GM12878 (cell line): Measurements from ENCODE around the gene IL34. TPM values are rescaled to one million over a fixed set of nuclear protein-coding genes. Genes with fewer than 3 reads are reported as not detected.

Experiments
- ATAC-seq: fragments of 200-7000 bp; cut with Tn5 transposase; 3 replicates; pipeline ENCODE4 v1.9.1; 2020; ENCODE audit warnings: mild to moderate bottlenecking, moderate library complexity
- BruUV-seq: library from RNA; stranded (reverse); fragments of 400-500 nt; replicated peaks from 2 replicates; lab custom pipeline; 2021; lab: Mats Ljungman, UMichigan
- CTCF ChIA-PET: fragments of 300-600 bp; sonication (Branson Sonifier 250); formaldehyde crosslinking; extraction: SDS; loops from one replicate; lab custom pipeline; 2021; ENCODE audit warnings: inconsistent platforms; lab: Yijun Ruan, JAX
- POLR2A ChIA-PET: fragments of 350-600 bp; formaldehyde crosslinking; extraction: SDS; loops from one replicate; lab custom pipeline; 2021; ENCODE audit warnings: inconsistent platforms; lab: Charles Lee
- RAD21 ChIA-PET: fragments of 300-600 bp; sonication (Branson Sonifier 250); formaldehyde crosslinking; loops from one replicate; lab custom pipeline; 2023; ENCODE audit warnings: antibody characterized with exemption; ENCODE audit not compliant: unreplicated experiment; lab: Charles Lee
- SMC1A ChIA-PET: fragments of 300-600 bp; sonication (Branson Sonifier 250); formaldehyde crosslinking; loops from one replicate; lab custom pipeline; 2023; ENCODE audit not compliant: unreplicated experiment, uncharacterized antibody; lab: Charles Lee
- DNase-seq: peaks from one replicate; pipeline ENCODE4 v3.0.0-alpha.2; 2011; ENCODE audit warnings: low read depth, low spot score
- FAIRE-seq: peaks from 3 replicates; lab custom pipeline; 2011; peaks lifted over from hg19 to GRCh38; lab: Jason Lieb, UNC
- H2AFZ ChIP-seq: 2 replicates; pipeline ENCODE4 v1.6.0; 2011; ENCODE audit warnings: low read depth, low read length, control low read depth; ENCODE audit not compliant: control insufficient read depth
- H3K27ac ChIP-seq: 2 replicates; pipeline ENCODE4 v1.5.1; 2011; ENCODE audit warnings: control low read depth; ENCODE audit not compliant: control insufficient read depth, insufficient read depth
- H3K27me3 ChIP-seq, 2 experiments: replicated peaks in 1 of 2; 2 replicates each; pipeline versions ENCODE4 v1.6.0 to v1.6.1; 2011; ENCODE audit warnings: low read length in 1 of 2; ENCODE audit not compliant: control insufficient read depth in 2 of 2, insufficient read depth in 2 of 2
- H3K36me3 ChIP-seq, 2 experiments: 2 replicates each; pipeline ENCODE4 v1.5.1; 2011; ENCODE audit warnings: low read length in 1 of 2; ENCODE audit not compliant: control insufficient read depth in 2 of 2, insufficient read depth in 2 of 2
- H3K4me1 ChIP-seq: 2 replicates; pipeline ENCODE4 v1.6.1; 2011; ENCODE audit warnings: mild to moderate bottlenecking, low read length, moderate library complexity, mixed read lengths; ENCODE audit not compliant: control insufficient read depth, insufficient read depth
- H3K4me2 ChIP-seq: 2 replicates; pipeline ENCODE4 v1.6.0; 2011; ENCODE audit warnings: control low read depth; ENCODE audit not compliant: control insufficient read depth, insufficient read depth
- H3K4me3 ChIP-seq: fragments of 200-600 bp; sonication (generic); 2 replicates; pipeline ENCODE4 v1.5.1; 2016
- H3K79me2 ChIP-seq: 2 replicates; pipeline ENCODE4 v1.6.0; 2011; ENCODE audit warnings: low read length; ENCODE audit not compliant: control insufficient read depth, insufficient read depth
- H3K9ac ChIP-seq: 2 replicates; pipeline ENCODE4 v1.8.0; 2011; ENCODE audit warnings: low read length, control low read depth, mixed read lengths; ENCODE audit not compliant: control insufficient read depth, insufficient read depth
- H3K9me3 ChIP-seq: replicated peaks from 3 replicates; pipeline ENCODE4 v1.5.1; 2011; ENCODE audit warnings: mild to moderate bottlenecking, low read length; ENCODE audit not compliant: control insufficient read depth, insufficient read depth
- H4K20me1 ChIP-seq: 2 replicates; pipeline ENCODE4 v1.6.0; 2011; ENCODE audit not compliant: control insufficient read depth, insufficient read depth
- ATF7 ChIP-seq: fragments of 450-650 bp; IDR thresholded peaks from 2 replicates; pipeline ENCODE4 v1.6.1; 2016; ENCODE audit warnings: low read depth, mild to moderate bottlenecking
- CHD1 ChIP-seq: IDR thresholded peaks from 2 replicates; pipeline ENCODE4 v1.6.1; 2012; ENCODE audit warnings: low read depth, low read length, improper control_type of control experiment
- CREM ChIP-seq: IDR thresholded peaks from 2 replicates; pipeline ENCODE4 v1.6.1; 2014; ENCODE audit warnings: antibody characterized with exemption, low read depth
- EP300 ChIP-seq, 2 experiments: fragments of 150-350 bp in 1 of 2; IDR thresholded peaks; 2 replicates each; pipeline ENCODE4 v1.6.1; 2011 to 2012; ENCODE audit warnings: low read depth in 2 of 2, low read length in 2 of 2, borderline replicate concordance in 1 of 2, improper control_type of control experiment in 1 of 2, inconsistent platforms in 1 of 2; ENCODE audit not compliant: control insufficient read depth in 1 of 2
- IKZF1 ChIP-seq: fragments of 450-650 bp; conservative IDR thresholded peaks from 2 replicates; pipeline ENCODE4 v1.6.1; 2017; ENCODE audit warnings: antibody characterized with exemption, mild to moderate bottlenecking
- KLF5 ChIP-seq: fragments of 450-650 bp; IDR thresholded peaks from 2 replicates; pipeline ENCODE4 v1.6.1; 2014; ENCODE audit warnings: mild to moderate bottlenecking; ENCODE audit not compliant: partially characterized antibody
- MEF2A ChIP-seq: IDR thresholded peaks from 2 replicates; pipeline ENCODE4 v1.6.1; 2011; ENCODE audit warnings: low read depth, mild to moderate bottlenecking, low read length, moderate library complexity; ENCODE audit not compliant: insufficient read depth
- PAX8 ChIP-seq: fragments of 450-650 bp; IDR thresholded peaks from 2 replicates; pipeline ENCODE4 v1.6.1; 2017; ENCODE audit warnings: mild to moderate bottlenecking, moderate library complexity
- SIN3A ChIP-seq: IDR thresholded peaks from 2 replicates; pipeline ENCODE4 v1.6.1; 2012; ENCODE audit warnings: low read depth, low read length, improper control_type of control experiment
- WGBS: methylation state at CpG from one replicate; pipeline ENCODE4 v1.1.6; 2016; ENCODE audit warnings: low lambda C conversion rate; ENCODE audit not compliant: insufficient replicate concordance, insufficient coverage; ENCODE audit errors: missing lambda C conversion rate; 5-methylcytosine and 5-hydroxymethylcytosine counted together
- in situ Hi-C: fragments of 300-500 bp; cut with MboI; formaldehyde crosslinking; loops from 9 replicates; pipeline ENCODE4 v1.14.3; 2018; ENCODE audit warnings: mixed read lengths
- intact Hi-C: fragments of 100-400 bp; cut with micrococcal nuclease; formaldehyde crosslinking; loops from one replicate; pipeline ENCODE4 v1.14.2; 2022; ENCODE audit not compliant: unreplicated experiment
- polyA plus RNA-seq, 11 experiments: library from polyadenylated mRNA; depleted of rRNA in 4 of 11; unstranded in 6 of 11; stranded (reverse) in 5 of 11; fragments of >200 nt; fragmentation: Nextera tagmentation in 4 of 11; fragmentation: Illumina TruSeq in 1 of 11; extraction: Ambion mirVana in 4 of 11; extraction: Trizol in 1 of 11; gene quantifications; 1 replicate in 1 of 11; 2 replicates in 10 of 11; pipeline versions ENCODE4 v1.2.1 to v1.2.3, GENCODE V29; 2011 to 2016; ENCODE audit warnings: inconsistent platforms in 2 of 11, missing spikeins in 2 of 11, low read depth in 1 of 11
- total RNA-seq, 4 experiments: library from RNA; depleted of rRNA in 3 of 4; stranded (reverse); fragments of >200 nt in 3 of 4; fragmentation: Illumina TruSeq in 1 of 4; extraction: Trizol in 1 of 4; gene quantifications; 2 replicates each; pipeline versions ENCODE4 v1.2.1 to v1.2.3, GENCODE V29; 2013 to 2021
- TF ChIP-seq, protein P1 (sequence below): IDR thresholded peaks from 2 replicates; pipeline ENCODE4 v1.6.1; 2012; ENCODE audit warnings: improper control_type of control experiment, low read depth, low read length; ENCODE audit not compliant: insufficient replicate concordance
- TF ChIP-seq, protein P2 (sequence below): fragments of 450-650 bp; formaldehyde crosslinking; IDR thresholded peaks from 2 replicates; pipeline ENCODE4 v1.4.0; 2020; ENCODE audit warnings: mild to moderate bottlenecking, moderate library complexity
- TF ChIP-seq, protein P3 (sequence below): fragments of 150-350 bp; IDR thresholded peaks from 2 replicates; pipeline ENCODE4 v1.6.1; 2014; ENCODE audit warnings: mild to moderate bottlenecking, low read depth, low read length

The IL34 gene
- total and polyA plus RNA-seq, 10 of the 15 experiments (the other 5 are each of a cell fraction or from before 2014, with no cell fraction given): 0.27 to 0.40 TPM; not detected in 8

GRCh38 chr16:70611785-70612303, 34.5 kb upstream of the IL34 start:
- no peaks in the 10 kb centered on the region for H3K36me3 ChIP-seq
- no peak overlapping the region for H3K27ac ChIP-seq
- WGBS: 13% methylated on average over 4 of the region's 4 CpGs
- H3K9me3 ChIP-seq: no peaks in the 10 kb centered on the region
- ATAC-seq (no peak), FAIRE-seq (no peak), DNase-seq (no peak)
- in situ Hi-C loops (no loop called here), intact Hi-C loops (no loop called here)
- H3K79me2 ChIP-seq: no peaks in the 10 kb centered on the region
- no peaks in the 10 kb centered on the region for H3K4me1 ChIP-seq
- RAD21 ChIA-PET: no interaction called here
- CTCF ChIA-PET: no interaction called here
- H3K27me3 ChIP-seq: no peaks in the 10 kb centered on the region; a peak in 1 of 4 replicates
- BruUV-seq: no TSS peak
- H3K9ac ChIP-seq: no peak overlapping the region
- no peak overlapping the region for H2AFZ ChIP-seq
- H3K4me2 ChIP-seq: no peak overlapping the region
- no peak overlapping the region for H3K4me3 ChIP-seq
- H4K20me1 ChIP-seq: no peaks in the 10 kb centered on the region
- SMC1A ChIA-PET: interaction anchor here (1.0 kb wide), 1 partner anchor 42 kb away, joined by 3 read pairs; no protein-coding TSS in a partner anchor
- POLR2A ChIA-PET: no interaction called here
- no peak for TF ChIP-seq EP300 (IDR thresholded peaks at IDR 0.05; ENCODE audit: borderline replicate concordance in 1 of 2, control insufficient read depth in 1 of 2, low read depth in 2 of 2, low read length in 2 of 2)
- no peak for TF ChIP-seq SIN3A
- TF ChIP-seq ATF7: no peak
- TF ChIP-seq KLF5: no peak
- TF ChIP-seq PAX8: no peak
- no peak for TF ChIP-seq IKZF1
- TF ChIP-seq, protein P1, sequence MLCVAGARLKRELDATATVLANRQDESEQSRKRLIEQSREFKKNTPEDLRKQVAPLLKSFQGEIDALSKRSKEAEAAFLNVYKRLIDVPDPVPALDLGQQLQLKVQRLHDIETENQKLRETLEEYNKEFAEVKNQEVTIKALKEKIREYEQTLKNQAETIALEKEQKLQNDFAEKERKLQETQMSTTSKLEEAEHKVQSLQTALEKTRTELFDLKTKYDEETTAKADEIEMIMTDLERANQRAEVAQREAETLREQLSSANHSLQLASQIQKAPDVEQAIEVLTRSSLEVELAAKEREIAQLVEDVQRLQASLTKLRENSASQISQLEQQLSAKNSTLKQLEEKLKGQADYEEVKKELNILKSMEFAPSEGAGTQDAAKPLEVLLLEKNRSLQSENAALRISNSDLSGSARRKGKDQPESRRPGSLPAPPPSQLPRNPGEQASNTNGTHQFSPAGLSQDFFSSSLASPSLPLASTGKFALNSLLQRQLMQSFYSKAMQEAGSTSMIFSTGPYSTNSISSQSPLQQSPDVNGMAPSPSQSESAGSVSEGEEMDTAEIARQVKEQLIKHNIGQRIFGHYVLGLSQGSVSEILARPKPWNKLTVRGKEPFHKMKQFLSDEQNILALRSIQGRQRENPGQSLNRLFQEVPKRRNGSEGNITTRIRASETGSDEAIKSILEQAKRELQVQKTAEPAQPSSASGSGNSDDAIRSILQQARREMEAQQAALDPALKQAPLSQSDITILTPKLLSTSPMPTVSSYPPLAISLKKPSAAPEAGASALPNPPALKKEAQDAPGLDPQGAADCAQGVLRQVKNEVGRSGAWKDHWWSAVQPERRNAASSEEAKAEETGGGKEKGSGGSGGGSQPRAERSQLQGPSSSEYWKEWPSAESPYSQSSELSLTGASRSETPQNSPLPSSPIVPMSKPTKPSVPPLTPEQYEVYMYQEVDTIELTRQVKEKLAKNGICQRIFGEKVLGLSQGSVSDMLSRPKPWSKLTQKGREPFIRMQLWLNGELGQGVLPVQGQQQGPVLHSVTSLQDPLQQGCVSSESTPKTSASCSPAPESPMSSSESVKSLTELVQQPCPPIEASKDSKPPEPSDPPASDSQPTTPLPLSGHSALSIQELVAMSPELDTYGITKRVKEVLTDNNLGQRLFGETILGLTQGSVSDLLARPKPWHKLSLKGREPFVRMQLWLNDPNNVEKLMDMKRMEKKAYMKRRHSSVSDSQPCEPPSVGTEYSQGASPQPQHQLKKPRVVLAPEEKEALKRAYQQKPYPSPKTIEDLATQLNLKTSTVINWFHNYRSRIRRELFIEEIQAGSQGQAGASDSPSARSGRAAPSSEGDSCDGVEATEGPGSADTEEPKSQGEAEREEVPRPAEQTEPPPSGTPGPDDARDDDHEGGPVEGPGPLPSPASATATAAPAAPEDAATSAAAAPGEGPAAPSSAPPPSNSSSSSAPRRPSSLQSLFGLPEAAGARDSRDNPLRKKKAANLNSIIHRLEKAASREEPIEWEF: no peak
- TF ChIP-seq CHD1: no peak
- TF ChIP-seq, protein P2, sequence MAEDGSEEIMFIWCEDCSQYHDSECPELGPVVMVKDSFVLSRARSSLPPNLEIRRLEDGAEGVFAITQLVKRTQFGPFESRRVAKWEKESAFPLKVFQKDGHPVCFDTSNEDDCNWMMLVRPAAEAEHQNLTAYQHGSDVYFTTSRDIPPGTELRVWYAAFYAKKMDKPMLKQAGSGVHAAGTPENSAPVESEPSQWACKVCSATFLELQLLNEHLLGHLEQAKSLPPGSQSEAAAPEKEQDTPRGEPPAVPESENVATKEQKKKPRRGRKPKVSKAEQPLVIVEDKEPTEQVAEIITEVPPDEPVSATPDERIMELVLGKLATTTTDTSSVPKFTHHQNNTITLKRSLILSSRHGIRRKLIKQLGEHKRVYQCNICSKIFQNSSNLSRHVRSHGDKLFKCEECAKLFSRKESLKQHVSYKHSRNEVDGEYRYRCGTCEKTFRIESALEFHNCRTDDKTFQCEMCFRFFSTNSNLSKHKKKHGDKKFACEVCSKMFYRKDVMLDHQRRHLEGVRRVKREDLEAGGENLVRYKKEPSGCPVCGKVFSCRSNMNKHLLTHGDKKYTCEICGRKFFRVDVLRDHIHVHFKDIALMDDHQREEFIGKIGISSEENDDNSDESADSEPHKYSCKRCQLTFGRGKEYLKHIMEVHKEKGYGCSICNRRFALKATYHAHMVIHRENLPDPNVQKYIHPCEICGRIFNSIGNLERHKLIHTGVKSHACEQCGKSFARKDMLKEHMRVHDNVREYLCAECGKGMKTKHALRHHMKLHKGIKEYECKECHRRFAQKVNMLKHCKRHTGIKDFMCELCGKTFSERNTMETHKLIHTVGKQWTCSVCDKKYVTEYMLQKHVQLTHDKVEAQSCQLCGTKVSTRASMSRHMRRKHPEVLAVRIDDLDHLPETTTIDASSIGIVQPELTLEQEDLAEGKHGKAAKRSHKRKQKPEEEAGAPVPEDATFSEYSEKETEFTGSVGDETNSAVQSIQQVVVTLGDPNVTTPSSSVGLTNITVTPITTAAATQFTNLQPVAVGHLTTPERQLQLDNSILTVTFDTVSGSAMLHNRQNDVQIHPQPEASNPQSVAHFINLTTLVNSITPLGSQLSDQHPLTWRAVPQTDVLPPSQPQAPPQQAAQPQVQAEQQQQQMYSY: no peak
- TF ChIP-seq MEF2A: no peak
- TF ChIP-seq CREM: no peak
- TF ChIP-seq, protein P3, sequence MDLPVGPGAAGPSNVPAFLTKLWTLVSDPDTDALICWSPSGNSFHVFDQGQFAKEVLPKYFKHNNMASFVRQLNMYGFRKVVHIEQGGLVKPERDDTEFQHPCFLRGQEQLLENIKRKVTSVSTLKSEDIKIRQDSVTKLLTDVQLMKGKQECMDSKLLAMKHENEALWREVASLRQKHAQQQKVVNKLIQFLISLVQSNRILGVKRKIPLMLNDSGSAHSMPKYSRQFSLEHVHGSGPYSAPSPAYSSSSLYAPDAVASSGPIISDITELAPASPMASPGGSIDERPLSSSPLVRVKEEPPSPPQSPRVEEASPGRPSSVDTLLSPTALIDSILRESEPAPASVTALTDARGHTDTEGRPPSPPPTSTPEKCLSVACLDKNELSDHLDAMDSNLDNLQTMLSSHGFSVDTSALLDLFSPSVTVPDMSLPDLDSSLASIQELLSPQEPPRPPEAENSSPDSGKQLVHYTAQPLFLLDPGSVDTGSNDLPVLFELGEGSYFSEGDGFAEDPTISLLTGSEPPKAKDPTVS: no peak
